Common myeloid progenitor, CD34-positive (primary cell): ENCODE data around the gene CCDC116.
"Not testable (repeated sequence)": the region's sequence is repeated elsewhere in the genome, so short reads cannot be mapped to it uniquely, and the experiment has no call there.

ENCODE experiments used
- CTCF ChIA-PET: fragments of 350-600 bp; sonication (Branson Sonifier 250); formaldehyde crosslinking; loops from one replicate; lab custom pipeline; 2021; ENCODE audit warnings: antibody characterized with exemption; lab: Charles Lee
- POLR2A ChIA-PET: fragments of 350-600 bp; sonication (Branson Sonifier 250); formaldehyde crosslinking; loops from one replicate; lab custom pipeline; 2021; ENCODE audit warnings: antibody characterized with exemption; lab: Charles Lee
- DNase-seq, 3 donors: peaks; one replicate each; pipeline versions ENCODE4 v3.0.0 to v3.0.0-alpha.2; 2013
- H3K27ac ChIP-seq, 2 experiments: 1 replicate in 1 of 2; 2 replicates in 1 of 2; pipeline ENCODE4 v1.7.0; 2013; ENCODE audit warnings: inconsistent platforms in 2 of 2, low read length in 2 of 2, mild to moderate bottlenecking in 2 of 2, low read depth in 1 of 2, moderate library complexity in 1 of 2; ENCODE audit not compliant: severe bottlenecking in 2 of 2, insufficient read depth in 1 of 2, poor library complexity in 1 of 2
- H3K27me3 ChIP-seq, 5 experiments: replicated peaks in 2 of 5; 1 replicate in 3 of 5; 2 replicates in 2 of 5; pipeline versions ENCODE4 v1.6.1 to v1.7.0; 2013; ENCODE audit warnings: low read length in 4 of 5, mild to moderate bottlenecking in 2 of 5, moderate library complexity in 2 of 5, inconsistent platforms in 1 of 5; ENCODE audit not compliant: insufficient read depth in 5 of 5, control insufficient read depth in 4 of 5
- H3K36me3 ChIP-seq, 4 experiments: 1 replicate in 2 of 4; 2 replicates in 2 of 4; pipeline versions ENCODE4 v1.6.1 to v1.7.0; 2013; ENCODE audit warnings: low read length in 3 of 4, control low read depth in 1 of 4, mild to moderate bottlenecking in 1 of 4; ENCODE audit not compliant: control insufficient read depth in 4 of 4, insufficient read depth in 4 of 4
- H3K4me1 ChIP-seq, 4 experiments: 1 replicate in 3 of 4; 2 replicates in 1 of 4; pipeline versions ENCODE4 v1.6.1 to v1.7.1; 2013; ENCODE audit warnings: low read length in 3 of 4, mild to moderate bottlenecking in 3 of 4, control low read depth in 1 of 4, inconsistent platforms in 1 of 4, moderate library complexity in 1 of 4; ENCODE audit not compliant: control insufficient read depth in 4 of 4, insufficient read depth in 4 of 4; ENCODE audit errors: control extremely low read depth in 1 of 4
- H3K4me3 ChIP-seq, 7 experiments: 1 replicate in 4 of 7; 2 replicates in 3 of 7; pipeline versions ENCODE4 v1.5.1 to v1.7.0; 2013; ENCODE audit warnings: mild to moderate bottlenecking in 7 of 7, low read length in 6 of 7, moderate library complexity in 6 of 7, inconsistent platforms in 2 of 7, low read depth in 2 of 7, control low read depth in 1 of 7; ENCODE audit not compliant: insufficient read depth in 4 of 7, control insufficient read depth in 1 of 7; ENCODE audit errors: extremely low read depth in 1 of 7
- H3K9me3 ChIP-seq, 5 experiments: 1 replicate in 4 of 5; 2 replicates in 1 of 5; pipeline versions ENCODE4 v1.6.1 to v1.7.1; 2013; ENCODE audit warnings: low read length in 4 of 5, mild to moderate bottlenecking in 2 of 5, inconsistent platforms in 1 of 5, low read depth in 1 of 5, moderate library complexity in 1 of 5; ENCODE audit not compliant: control insufficient read depth in 4 of 5, insufficient read depth in 2 of 5; ENCODE audit errors: control extremely low read depth in 1 of 5
- WGBS: methylation state at CpG from one replicate; pipeline ENCODE4 v1.1.5; 2013; ENCODE audit not compliant: insufficient coverage; 5-methylcytosine and 5-hydroxymethylcytosine counted together

CCDC116 gene

GRCh38 chr22:21678842-21679241 lies 46.3 kb downstream of the CCDC116 start:
- H3K9me3 ChIP-seq, H3K4me3 ChIP-seq, H3K4me1 ChIP-seq, POLR2A ChIA-PET, DNase-seq, H3K27me3 ChIP-seq, H3K27ac ChIP-seq: not testable (repeated sequence)
- no CpG with 5 or more reads among the region's 12 CpGs for WGBS
- peaks cover 11 to 54% (median 38%) of the 10 kb centered on the region in 4 experiments for H3K36me3 ChIP-seq
- CTCF ChIA-PET = interaction anchor here (1.4 kb wide), 1 partner anchor 13 kb away, joined by 3 read pairs; the partner anchor contains the start of gene PPIL2

DNA sequence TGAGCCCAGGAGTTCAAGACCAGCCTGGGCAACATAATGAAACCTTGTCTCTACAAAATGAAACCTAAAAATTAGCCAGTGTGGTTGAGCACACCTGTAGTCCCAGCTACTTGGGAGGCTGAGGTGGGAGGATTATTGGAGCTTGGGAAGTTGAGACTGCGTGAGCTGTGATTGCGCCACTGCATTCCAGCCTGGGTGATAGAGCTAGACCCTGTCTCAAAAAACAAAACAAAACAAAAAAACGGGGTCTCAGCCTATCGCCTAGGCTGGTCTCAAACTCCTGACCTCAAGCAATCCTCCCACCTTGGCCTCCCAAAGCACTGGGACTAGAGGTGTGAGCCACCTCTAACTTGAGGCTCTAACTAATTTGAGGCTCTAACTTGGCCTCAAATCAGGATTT lies 46.8 kb downstream of the CCDC116 start:
- Histone ChIP-seq H3K4me1 (no peaks in the 10 kb centered on the region), H3K9me3 (no peaks in the 10 kb centered on the region), H3K36me3 (peaks cover 11 to 49% (median 35%) of the 10 kb centered on the region in 4 experiments), H3K27ac (no peak overlapping the region), H3K27me3 (no peaks in the 10 kb centered on the region), H3K4me3 (no peak overlapping the region)
- 100% methylated on average over 1 of the region's 4 CpGs for WGBS
- DNase-seq = no peak
- CTCF ChIA-PET = interaction anchor here (1.4 kb wide), 1 partner anchor 14 kb away, joined by 3 read pairs; the partner anchor contains the start of gene PPIL2
- POLR2A ChIA-PET = no interaction called here

DNA sequence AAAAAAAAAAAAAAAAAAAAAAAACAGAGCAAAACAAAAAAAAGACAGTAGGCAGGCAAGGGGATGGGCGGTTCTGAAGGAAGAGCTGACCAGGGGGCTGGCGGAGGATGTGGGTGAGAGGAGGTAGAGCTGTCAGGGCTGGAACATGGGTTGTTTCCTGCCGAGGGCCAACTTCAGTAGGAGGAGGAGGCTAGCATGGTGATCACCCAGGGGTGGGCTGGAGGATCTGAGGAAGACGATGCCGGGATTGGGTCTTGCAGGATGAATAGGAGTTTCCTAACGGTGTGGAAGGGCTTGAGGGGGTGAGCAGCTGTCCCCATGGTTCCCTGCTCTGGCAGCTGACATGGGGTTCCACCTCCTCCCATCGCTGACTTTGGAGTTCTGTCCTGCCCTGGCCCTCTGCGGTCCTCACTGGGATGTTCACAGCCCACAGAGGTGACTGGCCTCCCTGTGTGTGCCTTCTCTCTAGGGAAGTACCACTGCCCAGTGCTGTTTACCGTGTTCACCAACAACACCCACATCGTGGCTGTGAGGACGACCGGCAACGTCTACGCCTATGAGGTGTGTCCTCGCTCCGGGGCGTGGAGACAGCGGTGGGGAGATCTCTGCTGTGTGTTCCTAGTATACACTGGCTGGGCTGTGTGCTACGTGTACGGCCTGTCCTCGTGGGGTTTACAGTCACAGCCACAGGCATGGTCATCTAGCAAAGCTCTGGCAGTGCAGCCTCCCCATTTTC lies 48.4 kb downstream of the CCDC116 start:
- 93% methylated on average over 17 of the region's 21 CpGs for WGBS
- ChIA-PET POLR2A (no interaction called here), CTCF (no interaction called here)
- Histone ChIP-seq H3K4me1 (no peaks in the 10 kb centered on the region), H3K9me3 (no peaks in the 10 kb centered on the region), H3K4me3 (no peak overlapping the region), H3K36me3 (peaks cover 9 to 49% (median 31%) of the 10 kb centered on the region in 4 experiments), H3K27me3 (no peaks in the 10 kb centered on the region), H3K27ac (no peak overlapping the region)
- no peak for DNase-seq

GRCh38 chr22:21681566-21682370 lies 49.2 kb downstream of the CCDC116 start:
- Histone ChIP-seq H3K27me3 (no peaks in the 10 kb centered on the region), H3K36me3 (peaks cover 9 to 56% (median 38%) of the 10 kb centered on the region in 4 experiments), H3K9me3 (no peaks in the 10 kb centered on the region), H3K4me3 (no peak overlapping the region), H3K4me1 (no peaks in the 10 kb centered on the region), H3K27ac (no peak overlapping the region)
- CTCF ChIA-PET = no interaction called here
- WGBS = 91% methylated on average over 21 of the region's 24 CpGs
- POLR2A ChIA-PET = no interaction called here
- no peak for DNase-seq

- POLR2A ChIA-PET = no interaction called here
- Histone ChIP-seq H3K4me1 (no peaks in the 10 kb centered on the region), H3K4me3 (no peak overlapping the region), H3K27ac (no peak overlapping the region), H3K36me3 (peaks cover 10 to 62% (median 41%) of the 10 kb centered on the region in 4 experiments), H3K27me3 (no peaks in the 10 kb centered on the region), H3K9me3 (no peaks in the 10 kb centered on the region)
- CTCF ChIA-PET = no interaction called here
- 99% methylated on average over 15 of the region's 20 CpGs for WGBS
- no peak for DNase-seq
Observed at GRCh38 chr22:21682385-21683175, 50.0 kb downstream of the CCDC116 start.

DNA sequence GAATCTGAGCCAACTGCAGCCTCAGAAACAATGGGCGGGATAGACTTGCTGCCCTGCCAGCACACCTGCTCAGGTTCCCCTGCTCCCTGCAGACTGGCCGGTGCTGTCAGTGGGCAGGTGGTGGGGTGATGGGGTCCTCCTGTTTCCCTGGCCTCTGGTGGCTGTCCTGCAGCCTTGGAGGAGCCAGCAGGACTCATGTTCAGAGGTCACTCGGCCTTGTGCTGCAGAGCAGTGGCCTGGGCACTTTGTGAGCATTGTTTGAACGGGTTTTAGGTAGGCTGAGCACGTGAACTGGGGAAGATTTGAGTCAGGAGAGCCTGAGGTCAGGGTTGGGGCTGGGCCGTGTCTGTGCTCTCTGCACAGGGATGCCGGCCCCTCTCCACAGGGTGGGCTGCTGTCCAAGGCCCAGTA lies 50.8 kb downstream of the CCDC116 start:
- no peaks in the 10 kb centered on the region for H3K4me1 ChIP-seq
- DNase-seq = no peak
- no peak overlapping the region for H3K4me3 ChIP-seq
- ChIA-PET CTCF (no interaction called here), POLR2A (no interaction called here)
- H3K27ac ChIP-seq = no peak overlapping the region
- WGBS = 94% methylated on average over 6 of the region's 7 CpGs
- no peaks in the 10 kb centered on the region for H3K9me3 ChIP-seq
- no peaks in the 10 kb centered on the region for H3K27me3 ChIP-seq
- H3K36me3 ChIP-seq = peaks cover 15 to 70% (median 42%) of the 10 kb centered on the region in 4 experiments
